Measurements from ENCODE around the gene WBP2. TPM values are rescaled to one million over a fixed set of nuclear protein-coding genes. Genes with fewer than 3 reads are reported as not detected.

Gene WBP2
- total and polyA plus RNA-seq, 2 of the 13 experiments (the other 11 are each of a cell fraction or from before 2014, with no cell fraction given) = 29.2 to 29.5 TPM

DNA sequence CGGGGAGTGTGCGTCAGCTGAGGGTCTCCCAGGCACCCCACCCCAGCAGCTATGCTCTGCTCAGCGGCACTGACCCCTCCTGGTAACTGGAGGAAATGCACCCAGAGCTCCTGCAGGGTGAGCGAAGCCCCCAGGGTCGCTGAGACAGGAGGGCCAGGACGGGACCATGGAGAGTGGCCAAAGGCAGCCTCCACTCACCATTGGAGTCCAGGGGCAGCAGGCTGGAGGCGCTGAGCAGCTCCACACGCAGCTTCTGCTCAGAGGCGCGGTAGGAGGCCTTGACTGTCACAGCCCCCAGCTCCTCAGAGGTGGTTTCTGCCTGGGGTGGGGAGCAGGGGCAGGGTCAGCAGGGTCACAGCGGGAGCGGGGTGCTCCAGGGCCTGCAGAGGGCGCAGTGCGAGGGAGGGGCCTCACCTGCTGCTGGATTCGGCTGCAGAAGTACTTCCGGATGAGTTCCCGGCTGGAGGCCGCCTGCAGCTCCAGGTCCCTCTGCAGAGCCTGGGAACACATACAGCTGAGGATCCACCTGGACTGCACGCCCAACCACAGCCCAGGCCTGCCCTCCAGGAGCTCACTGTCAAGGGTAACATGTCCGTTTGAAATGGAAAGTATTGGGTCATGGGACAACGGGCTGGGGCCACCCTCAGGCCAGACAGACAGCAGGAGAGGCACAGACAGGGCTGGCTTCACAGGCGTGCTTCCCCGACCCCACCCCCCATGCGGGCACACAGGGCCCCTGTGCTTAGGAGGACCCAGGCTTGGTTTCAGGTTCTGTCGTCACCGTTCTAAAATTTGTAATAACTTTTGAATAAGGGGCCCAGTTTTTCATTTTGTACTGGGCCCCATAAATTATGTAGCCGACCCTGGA is 24.7 kb downstream of the WBP2 start (continued):
- no peak for TF ChIP-seq MYNN (CRISPR knock-in tag; IDR thresholded peaks at IDR 0.05; ENCODE audit: low read depth)
- TF ChIP-seq STAG1 (CRISPR knock-in tag; IDR thresholded peaks at IDR 0.05) = peak; percentile 48
- TF ChIP-seq, protein P1, sequence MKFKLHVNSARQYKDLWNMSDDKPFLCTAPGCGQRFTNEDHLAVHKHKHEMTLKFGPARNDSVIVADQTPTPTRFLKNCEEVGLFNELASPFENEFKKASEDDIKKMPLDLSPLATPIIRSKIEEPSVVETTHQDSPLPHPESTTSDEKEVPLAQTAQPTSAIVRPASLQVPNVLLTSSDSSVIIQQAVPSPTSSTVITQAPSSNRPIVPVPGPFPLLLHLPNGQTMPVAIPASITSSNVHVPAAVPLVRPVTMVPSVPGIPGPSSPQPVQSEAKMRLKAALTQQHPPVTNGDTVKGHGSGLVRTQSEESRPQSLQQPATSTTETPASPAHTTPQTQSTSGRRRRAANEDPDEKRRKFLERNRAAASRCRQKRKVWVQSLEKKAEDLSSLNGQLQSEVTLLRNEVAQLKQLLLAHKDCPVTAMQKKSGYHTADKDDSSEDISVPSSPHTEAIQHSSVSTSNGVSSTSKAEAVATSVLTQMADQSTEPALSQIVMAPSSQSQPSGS (CRISPR knock-in tag; IDR thresholded peaks at IDR 0.05) = 0 out of 2 replicates have a peak, but pooled peaks have one; percentile 15
- TF ChIP-seq, protein P2, sequence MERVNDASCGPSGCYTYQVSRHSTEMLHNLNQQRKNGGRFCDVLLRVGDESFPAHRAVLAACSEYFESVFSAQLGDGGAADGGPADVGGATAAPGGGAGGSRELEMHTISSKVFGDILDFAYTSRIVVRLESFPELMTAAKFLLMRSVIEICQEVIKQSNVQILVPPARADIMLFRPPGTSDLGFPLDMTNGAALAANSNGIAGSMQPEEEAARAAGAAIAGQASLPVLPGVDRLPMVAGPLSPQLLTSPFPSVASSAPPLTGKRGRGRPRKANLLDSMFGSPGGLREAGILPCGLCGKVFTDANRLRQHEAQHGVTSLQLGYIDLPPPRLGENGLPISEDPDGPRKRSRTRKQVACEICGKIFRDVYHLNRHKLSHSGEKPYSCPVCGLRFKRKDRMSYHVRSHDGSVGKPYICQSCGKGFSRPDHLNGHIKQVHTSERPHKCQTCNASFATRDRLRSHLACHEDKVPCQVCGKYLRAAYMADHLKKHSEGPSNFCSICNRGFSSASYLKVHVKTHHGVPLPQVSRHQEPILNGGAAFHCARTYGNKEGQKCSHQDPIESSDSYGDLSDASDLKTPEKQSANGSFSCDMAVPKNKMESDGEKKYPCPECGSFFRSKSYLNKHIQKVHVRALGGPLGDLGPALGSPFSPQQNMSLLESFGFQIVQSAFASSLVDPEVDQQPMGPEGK (CRISPR knock-in tag; IDR thresholded peaks at IDR 0.05) = peak; percentile 35; the same call in 1 of the 2 replicates
- TF ChIP-seq ARNT2 (CRISPR knock-in tag; IDR thresholded peaks at IDR 0.05; ENCODE audit: low read depth) = no peak
- TF ChIP-seq GABPB1 (CRISPR knock-in tag; IDR thresholded peaks at IDR 0.05) = peak; percentile 17; the same call in 1 of the 2 replicates
- TF ChIP-seq, protein P3, sequence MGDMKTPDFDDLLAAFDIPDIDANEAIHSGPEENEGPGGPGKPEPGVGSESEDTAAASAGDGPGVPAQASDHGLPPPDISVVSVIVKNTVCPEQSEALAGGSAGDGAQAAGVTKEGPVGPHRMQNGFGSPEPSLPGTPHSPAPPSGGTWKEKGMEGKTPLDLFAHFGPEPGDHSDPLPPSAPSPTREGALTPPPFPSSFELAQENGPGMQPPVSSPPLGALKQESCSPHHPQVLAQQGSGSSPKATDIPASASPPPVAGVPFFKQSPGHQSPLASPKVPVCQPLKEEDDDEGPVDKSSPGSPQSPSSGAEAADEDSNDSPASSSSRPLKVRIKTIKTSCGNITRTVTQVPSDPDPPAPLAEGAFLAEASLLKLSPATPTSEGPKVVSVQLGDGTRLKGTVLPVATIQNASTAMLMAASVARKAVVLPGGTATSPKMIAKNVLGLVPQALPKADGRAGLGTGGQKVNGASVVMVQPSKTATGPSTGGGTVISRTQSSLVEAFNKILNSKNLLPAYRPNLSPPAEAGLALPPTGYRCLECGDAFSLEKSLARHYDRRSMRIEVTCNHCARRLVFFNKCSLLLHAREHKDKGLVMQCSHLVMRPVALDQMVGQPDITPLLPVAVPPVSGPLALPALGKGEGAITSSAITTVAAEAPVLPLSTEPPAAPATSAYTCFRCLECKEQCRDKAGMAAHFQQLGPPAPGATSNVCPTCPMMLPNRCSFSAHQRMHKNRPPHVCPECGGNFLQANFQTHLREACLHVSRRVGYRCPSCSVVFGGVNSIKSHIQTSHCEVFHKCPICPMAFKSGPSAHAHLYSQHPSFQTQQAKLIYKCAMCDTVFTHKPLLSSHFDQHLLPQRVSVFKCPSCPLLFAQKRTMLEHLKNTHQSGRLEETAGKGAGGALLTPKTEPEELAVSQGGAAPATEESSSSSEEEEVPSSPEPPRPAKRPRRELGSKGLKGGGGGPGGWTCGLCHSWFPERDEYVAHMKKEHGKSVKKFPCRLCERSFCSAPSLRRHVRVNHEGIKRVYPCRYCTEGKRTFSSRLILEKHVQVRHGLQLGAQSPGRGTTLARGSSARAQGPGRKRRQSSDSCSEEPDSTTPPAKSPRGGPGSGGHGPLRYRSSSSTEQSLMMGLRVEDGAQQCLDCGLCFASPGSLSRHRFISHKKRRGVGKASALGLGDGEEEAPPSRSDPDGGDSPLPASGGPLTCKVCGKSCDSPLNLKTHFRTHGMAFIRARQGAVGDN (CRISPR knock-in tag; IDR thresholded peaks at IDR 0.05) = peak; percentile 44
- 0 out of 2 replicates have a peak, but pooled peaks have one; percentile 33 for TF ChIP-seq ZNF124 (CRISPR knock-in tag; IDR thresholded peaks at IDR 0.05)

Data from HepG2 (cell line).